Caco-2 (cell line): ENCODE results near the gene SIGLEC14. TPM values are rescaled to one million over a fixed set of nuclear protein-coding genes. Genes with fewer than 3 reads are reported as not detected.
"Not testable (repeated sequence)": the region's sequence is repeated elsewhere in the genome, so short reads cannot be mapped to it uniquely, and the experiment has no call there.

Experiments used
- Bru-seq: library from RNA; stranded (reverse); fragments of 400-500 nt; gene quantifications from one replicate; lab custom pipeline; 2021; lab: Mats Ljungman, UMichigan
- BruChase-seq, 2 experiments: library from RNA; stranded (reverse); fragments of 400-500 nt; gene quantifications; one replicate each; lab custom pipeline; 2021; lab: Mats Ljungman, UMichigan
- BruUV-seq: library from RNA; stranded (reverse); fragments of 400-500 nt; replicated peaks from 2 replicates; lab custom pipeline; 2021; lab: Mats Ljungman, UMichigan
- CTCF ChIA-PET: fragments of 300-600 bp; sonication (Branson Sonifier 250); formaldehyde crosslinking; loops from one replicate; lab custom pipeline; 2022; ENCODE audit warnings: antibody characterized with exemption; lab: Charles Lee
- POLR2A ChIA-PET: fragments of 300-600 bp; sonication (Branson Sonifier 250); formaldehyde crosslinking; loops from one replicate; lab custom pipeline; 2022; ENCODE audit warnings: antibody characterized with exemption; lab: Charles Lee
- DNase-seq, 2 experiments: peaks; one replicate each; pipeline versions ENCODE4 v3.0.0 to v3.0.0-alpha.2; 2020 to 2022
- H3K27me3 ChIP-seq: replicated peaks from 2 replicates; pipeline ENCODE4 v1.6.0; 2011; ENCODE audit warnings: low read length; ENCODE audit not compliant: control insufficient read depth, insufficient read depth
- H3K36me3 ChIP-seq: 2 replicates; pipeline ENCODE4 v1.5.1; 2011; ENCODE audit warnings: low read length; ENCODE audit not compliant: control insufficient read depth, insufficient read depth
- H3K4me1 ChIP-seq: fragments of 250-450 bp; sonication (Bioruptor Pico); 2 replicates; pipeline ENCODE4 v1.5.1; 2020; ENCODE audit warnings: mild to moderate bottlenecking
- H3K4me3 ChIP-seq: 2 replicates; pipeline ENCODE4 v1.5.1; 2011; ENCODE audit warnings: low read depth, mild to moderate bottlenecking, control low read depth, low read length
- H3K9me3 ChIP-seq: fragments of 250-450 bp; sonication (Bioruptor Pico); 2 replicates; pipeline ENCODE4 v1.5.1; 2020; ENCODE audit warnings: mild to moderate bottlenecking, moderate library complexity
- H3K27ac Mint-ChIP-seq: one replicate; pipeline ENCODE4 v1.8.0; 2022; ENCODE audit warnings: mixed read lengths; ENCODE audit not compliant: unreplicated experiment
- H3K27me3 Mint-ChIP-seq: one replicate; pipeline ENCODE4 v1.8.0; 2022; ENCODE audit warnings: mixed read lengths; ENCODE audit not compliant: insufficient read depth, unreplicated experiment
- H3K36me3 Mint-ChIP-seq: one replicate; pipeline ENCODE4 v1.8.0; 2022; ENCODE audit warnings: mild to moderate bottlenecking, mixed read lengths; ENCODE audit not compliant: insufficient read depth, unreplicated experiment
- H3K4me1 Mint-ChIP-seq: one replicate; pipeline ENCODE4 v1.8.0; 2022; ENCODE audit warnings: low read depth, mixed read lengths; ENCODE audit not compliant: unreplicated experiment
- H3K4me3 Mint-ChIP-seq: one replicate; pipeline ENCODE4 v1.8.0; 2022; ENCODE audit warnings: mild to moderate bottlenecking, moderate library complexity, mixed read lengths; ENCODE audit not compliant: unreplicated experiment
- H3K9me3 Mint-ChIP-seq: one replicate; pipeline ENCODE4 v1.8.0; 2022; ENCODE audit warnings: mixed read lengths; ENCODE audit not compliant: unreplicated experiment
- CTCF ChIP-seq, 2 experiments: fragments of 200-600 bp in 1 of 2; IDR thresholded peaks; 1 replicate in 1 of 2; 2 replicates in 1 of 2; pipeline versions ENCODE4 v1.5.1 to v1.8.0; 2011 to 2022; ENCODE audit warnings: antibody characterized with exemption in 1 of 2, control low read depth in 1 of 2, inconsistent platforms in 1 of 2, low read depth in 1 of 2, low read length in 1 of 2, mild to moderate bottlenecking in 1 of 2, moderate library complexity in 1 of 2; ENCODE audit not compliant: insufficient read depth in 1 of 2, severe bottlenecking in 1 of 2, unreplicated experiment in 1 of 2
- intact Hi-C: fragments of 100-400 bp; cut with micrococcal nuclease; formaldehyde crosslinking; loops from one replicate; pipeline ENCODE4 v1.10.0; 2022; ENCODE audit not compliant: unreplicated experiment
- long read RNA-seq: library from polyadenylated mRNA; stranded (forward); transcript quantifications from one replicate; pipeline ENCODE4 v2.0.0, GENCODE V29; 2022
- total RNA-seq: library from RNA; stranded (reverse); gene quantifications from 2 replicates; pipeline ENCODE4 v1.2.3, GENCODE V29; 2022

SIGLEC14 gene
- total RNA-seq, result not detected in 2 replicates
- Bru-seq, nascent RNA, result not detected
- not detected for BruChase-seq, experiment 1, labeled RNA remaining after a 2-hour chase
- not detected for BruChase-seq, experiment 2, labeled RNA remaining after a 6-hour chase
- long read RNA-seq, result 0 reads

- H3K36me3 ChIP-seq, H3K27me3 ChIP-seq, H3K27ac Mint-ChIP-seq, H3K9me3 ChIP-seq, H3K9me3 Mint-ChIP-seq, BruUV-seq, CTCF ChIA-PET, H3K4me3 ChIP-seq, POLR2A ChIA-PET, H3K4me1 Mint-ChIP-seq, intact Hi-C loops, H3K4me1 ChIP-seq, H3K36me3 Mint-ChIP-seq, H3K4me3 Mint-ChIP-seq, DNase-seq: not testable (repeated sequence)
- peaks cover 16% of the 10 kb centered on the region for H3K27me3 Mint-ChIP-seq
Measured at GRCh38 chr19:51646730-51647129, at the start of gene SIGLEC14. Gene SIGLEC14, minus strand, starts transcription at chr19:51646825. Its CDS starts 66 bp downstream, at chr19:51646759.

- H3K27me3 Mint-ChIP-seq, result no peaks in the 10 kb centered on the region
- peaks cover 11% of the 10 kb centered on the region for H3K4me1 Mint-ChIP-seq
- no peaks in the 10 kb centered on the region for H3K9me3 ChIP-seq
- H3K4me3 Mint-ChIP-seq, result no peak overlapping the region
- intact Hi-C loops, result no loop called here
- no peaks in the 10 kb centered on the region for H3K36me3 ChIP-seq
- no TSS peak for BruUV-seq
- H3K27me3 ChIP-seq, result no peaks in the 10 kb centered on the region
- CTCF ChIA-PET, result no interaction called here
- H3K9me3 Mint-ChIP-seq, result peaks cover 7% of the 10 kb centered on the region
- H3K27ac Mint-ChIP-seq, result no peak overlapping the region
- H3K4me3 ChIP-seq, result no peak overlapping the region
- POLR2A ChIA-PET, result interaction anchor here (0.6 kb wide), 1 partner anchor 355 kb away, joined by 5 read pairs; no protein-coding TSS in a partner anchor
- no peak for DNase-seq
- no peak for TF ChIP-seq CTCF (IDR thresholded peaks at IDR 0.05; ENCODE audit: insufficient read depth in 1 of 2, low read depth in 1 of 2, low read length in 1 of 2, severe bottlenecking in 1 of 2, unreplicated experiment in 1 of 2)
- H3K4me1 ChIP-seq, result no peaks in the 10 kb centered on the region
- H3K36me3 Mint-ChIP-seq, result peaks cover 14% of the 10 kb centered on the region
Measured at GRCh38 chr19:51695702-51696315, 49.2 kb upstream of the SIGLEC14 start.

- intact Hi-C loops, result no loop called here
- CTCF ChIA-PET, result no interaction called here
- Mint-ChIP-seq H3K27ac (no peak overlapping the region), H3K4me3 (no peak overlapping the region), H3K9me3 (no peaks in the 10 kb centered on the region), H3K27me3 (no peaks in the 10 kb centered on the region), H3K36me3 (peaks cover 14% of the 10 kb centered on the region), H3K4me1 (peaks cover 11% of the 10 kb centered on the region)
- Histone ChIP-seq H3K9me3 (no peaks in the 10 kb centered on the region), H3K4me1 (peaks cover 7% of the 10 kb centered on the region), H3K4me3 (no peak overlapping the region), H3K27me3 (no peaks in the 10 kb centered on the region), H3K36me3 (no peaks in the 10 kb centered on the region)
- no TSS peak for BruUV-seq
- POLR2A ChIA-PET, result no interaction called here
- DNase-seq, result no peak
- no peak for TF ChIP-seq CTCF (IDR thresholded peaks at IDR 0.05; ENCODE audit: insufficient read depth in 1 of 2, low read depth in 1 of 2, low read length in 1 of 2, severe bottlenecking in 1 of 2, unreplicated experiment in 1 of 2)
Measured at GRCh38 chr19:51695088-51695487, 48.5 kb upstream of the SIGLEC14 start.
